Left ventricle myocardium inferior (tissue), 1 donor: ENCODE results near the gene TRMT1L. TPM values are rescaled to one million over a fixed set of nuclear protein-coding genes. Genes with fewer than 3 reads are reported as not detected.

ENCODE experiments used
- DNase-seq: peaks from one replicate; pipeline ENCODE4 v3.0.0-alpha.2; 2020
- H3K27ac ChIP-seq: fragments of 200-600 bp; replicated peaks from 2 replicates; pipeline ENCODE4 v1.8.0; 2021
- H3K27me3 ChIP-seq: fragments of 200-600 bp; 2 replicates; pipeline ENCODE4 v1.8.0; 2021; ENCODE audit warnings: low read depth
- H3K36me3 ChIP-seq: fragments of 200-600 bp; 2 replicates; pipeline ENCODE4 v1.8.0; 2021
- H3K4me1 ChIP-seq: fragments of 200-600 bp; 2 replicates; pipeline ENCODE4 v1.8.0; 2021
- H3K4me3 ChIP-seq: fragments of 200-600 bp; 2 replicates; pipeline ENCODE4 v1.8.0; 2021; ENCODE audit warnings: mild to moderate bottlenecking, moderate library complexity
- H3K9me3 ChIP-seq: fragments of 200-600 bp; replicated peaks from 2 replicates; pipeline ENCODE4 v1.8.0; 2021
- CTCF ChIP-seq: fragments of 200-600 bp; IDR thresholded peaks from 2 replicates; pipeline ENCODE4 v1.8.0; 2021; ENCODE audit warnings: antibody characterized with exemption, mild to moderate bottlenecking, borderline replicate concordance
- intact Hi-C: fragments of 100-400 bp; cut with micrococcal nuclease; formaldehyde crosslinking; loops from one replicate; pipeline ENCODE4 v1.11.0; 2022
- total RNA-seq: library from RNA; stranded (reverse); fragmentation: NEBNext Ultra II Directional; extraction: Animal tissue kit (Norgen Biotek cat#: 25700); gene quantifications from one replicate; pipeline ENCODE4 v1.2.1, GENCODE V29; 2021
- donor health status: DM: no; HTN: yes; CAD: no; lungs with severe emphysema.

Gene TRMT1L
- total RNA-seq, 1 donor from 2014 or later: 26.1 TPM

- no peak for TF ChIP-seq CTCF
- Histone ChIP-seq H3K36me3 (peaks cover 87% of the 10 kb centered on the region), H3K4me1 (no peaks in the 10 kb centered on the region), H3K9me3 (no peaks in the 10 kb centered on the region), H3K27me3 (no peaks in the 10 kb centered on the region), H3K27ac (no peak overlapping the region), H3K4me3 (no peak overlapping the region)
- intact Hi-C loops: no loop called here
- no peak for DNase-seq
Measured at GRCh38 chr1:185139246-185139645, 17.5 kb downstream of the TRMT1L start.

GRCh38 chr1:185137896-185138545 lies 18.7 kb downstream of the TRMT1L start:
- TF ChIP-seq CTCF: no peak
- Histone ChIP-seq H3K36me3 (peaks cover 87% of the 10 kb centered on the region), H3K4me1 (no peaks in the 10 kb centered on the region), H3K9me3 (no peaks in the 10 kb centered on the region), H3K27ac (no peak overlapping the region), H3K27me3 (no peaks in the 10 kb centered on the region), H3K4me3 (no peak overlapping the region)
- intact Hi-C loops: no loop called here
- DNase-seq: no peak

GRCh38 chr1:185132534-185132933 lies 24.2 kb downstream of the TRMT1L start:
- Histone ChIP-seq H3K9me3 (no peaks in the 10 kb centered on the region), H3K4me3 (no peak overlapping the region), H3K36me3 (peaks cover 90% of the 10 kb centered on the region), H3K27ac (no peak overlapping the region), H3K27me3 (no peaks in the 10 kb centered on the region), H3K4me1 (no peaks in the 10 kb centered on the region)
- intact Hi-C loops: no loop called here
- no peak for TF ChIP-seq CTCF
- no peak for DNase-seq

- H3K4me3 ChIP-seq: no peak overlapping the region
- DNase-seq: no peak
- TF ChIP-seq CTCF: no peak
- H3K27me3 ChIP-seq: no peaks in the 10 kb centered on the region
- H3K27ac ChIP-seq: no peak overlapping the region
- intact Hi-C loops: no loop called here
- peaks cover 93% of the 10 kb centered on the region for H3K36me3 ChIP-seq
- H3K4me1 ChIP-seq: no peaks in the 10 kb centered on the region
- H3K9me3 ChIP-seq: no peaks in the 10 kb centered on the region
Measured at GRCh38 chr1:185129708-185130107, 27.0 kb downstream of the TRMT1L start.

- Histone ChIP-seq H3K9me3 (peaks cover 34% of the 10 kb centered on the region), H3K27ac (no peak overlapping the region), H3K4me3 (no peak overlapping the region), H3K27me3 (no peaks in the 10 kb centered on the region), H3K4me1 (no peaks in the 10 kb centered on the region), H3K36me3 (peaks cover 5% of the 10 kb centered on the region)
- no peak for DNase-seq
- no peak for TF ChIP-seq CTCF
- intact Hi-C loops: no loop called here
Measured at GRCh38 chr1:185112356-185112755, 44.4 kb downstream of the TRMT1L start.
